H1 (cell line): ENCODE results near the gene NUDT19. TPM values are rescaled to one million over a fixed set of nuclear protein-coding genes. Genes with fewer than 3 reads are reported as not detected.

ENCODE experiments used
- CTCF ChIA-PET: fragments of 300-600 bp; sonication (Branson Sonifier 250); formaldehyde crosslinking; loops from one replicate; lab custom pipeline; 2021; ENCODE audit not compliant: partially characterized antibody; lab: Charles Lee
- POLR2A ChIA-PET: fragments of 300-600 bp; sonication (Branson Sonifier 250); formaldehyde crosslinking; loops from one replicate; lab custom pipeline; 2021; ENCODE audit warnings: inconsistent platforms; ENCODE audit not compliant: partially characterized antibody; lab: Charles Lee
- DNase-seq, 2 experiments: peaks; one replicate each; pipeline versions ENCODE4 v3.0.0 to v3.0.0-alpha.2; 2010 to 2022; ENCODE audit warnings: low spot score in 2 of 2, low read depth in 1 of 2, mixed read lengths in 1 of 2
- FAIRE-seq: peaks from 2 replicates; lab custom pipeline; 2011; peaks lifted over from hg19 to GRCh38; lab: Jason Lieb, UNC
- H2AFZ ChIP-seq: 2 replicates; pipeline ENCODE4 v1.8.1; 2012; ENCODE audit warnings: low read length, inconsistent platforms
- H2AK5ac ChIP-seq: 2 replicates; pipeline ENCODE4 v1.6.1; 2013; ENCODE audit warnings: low read depth, low read length
- H2BK120ac ChIP-seq: replicated peaks from 2 replicates; pipeline ENCODE3; 2013; ENCODE audit warnings: low read depth, low read length, inconsistent platforms
- H2BK12ac ChIP-seq: 2 replicates; pipeline ENCODE4 v1.6.1; 2013; ENCODE audit warnings: low read depth, low read length
- H2BK15ac ChIP-seq: 2 replicates; pipeline ENCODE4 v1.6.1; 2013; ENCODE audit warnings: low read length
- H2BK20ac ChIP-seq: 2 replicates; pipeline ENCODE4 v1.6.1; 2013; ENCODE audit warnings: low read length
- H2BK5ac ChIP-seq: 2 replicates; pipeline ENCODE4 v1.6.1; 2013; ENCODE audit warnings: low read depth, low read length
- H3K14ac ChIP-seq: 2 replicates; pipeline ENCODE4 v1.6.1; 2013; ENCODE audit warnings: inconsistent platforms; ENCODE audit not compliant: insufficient read length
- H3K18ac ChIP-seq: 2 replicates; pipeline ENCODE4 v1.6.1; 2013; ENCODE audit warnings: low read length; ENCODE audit errors: extremely low read depth
- H3K23ac ChIP-seq: 2 replicates; pipeline ENCODE4 v1.6.1; 2013; ENCODE audit warnings: inconsistent platforms; ENCODE audit not compliant: insufficient read length
- H3K23me2 ChIP-seq: 2 replicates; pipeline ENCODE4 v1.6.1; 2013; ENCODE audit warnings: low read depth, low read length
- H3K27ac ChIP-seq: 2 replicates; pipeline ENCODE4 v1.6.1; 2011; ENCODE audit warnings: low read depth, low read length, inconsistent platforms
- H3K27me3 ChIP-seq, 4 experiments: replicated peaks in 1 of 4; 1 replicate in 1 of 4; 2 replicates in 3 of 4; pipeline versions ENCODE4 v1.6.1 to v1.8.1; 2011 to 2013; ENCODE audit warnings: low read length in 3 of 4, mild to moderate bottlenecking in 3 of 4, inconsistent platforms in 2 of 4, mixed read lengths in 2 of 4, moderate library complexity in 1 of 4; ENCODE audit not compliant: control insufficient read depth in 3 of 4, insufficient read depth in 3 of 4; ENCODE audit errors: extremely low read depth in 1 of 4
- H3K36me3 ChIP-seq, 4 experiments: 2 replicates each; pipeline versions ENCODE4 v1.6.1 to v1.8.1; 2011 to 2013; ENCODE audit warnings: mild to moderate bottlenecking in 4 of 4, low read length in 3 of 4, moderate library complexity in 2 of 4, control low read depth in 1 of 4, inconsistent platforms in 1 of 4; ENCODE audit not compliant: insufficient read depth in 4 of 4, control insufficient read depth in 2 of 4
- H3K4ac ChIP-seq: replicated peaks from 2 replicates; pipeline ENCODE3; 2013; ENCODE audit warnings: low read length, low read depth, mixed read lengths, inconsistent platforms; ENCODE audit not compliant: insufficient read length
- H3K4me1 ChIP-seq, 4 experiments: replicated peaks in 1 of 4; 1 replicate in 1 of 4; 2 replicates in 3 of 4; pipeline versions ENCODE4 v1.6.1 to v1.8.1; 2011 to 2013; ENCODE audit warnings: low read length in 3 of 4, inconsistent platforms in 2 of 4, mixed read lengths in 1 of 4; ENCODE audit not compliant: insufficient read depth in 4 of 4, control insufficient read depth in 3 of 4
- H3K4me2 ChIP-seq, 2 experiments: 2 replicates each; pipeline versions ENCODE4 v1.6.1 to v1.8.1; 2011 to 2013; ENCODE audit warnings: low read depth in 2 of 2, low read length in 2 of 2, control low read depth in 1 of 2, inconsistent platforms in 1 of 2, mild to moderate bottlenecking in 1 of 2; ENCODE audit not compliant: insufficient read depth in 1 of 2
- H3K4me3 ChIP-seq, 4 experiments: fragments of 200-600, 300-600 bp in 1 of 4; sonication (generic), shearing (Covaris generic), sonication (Bioruptor Twin) in 1 of 4; 2 replicates each; pipeline versions ENCODE4 v1.5.1 to v1.8.1; 2011 to 2016; ENCODE audit warnings: low read length in 4 of 4, low read depth in 3 of 4, control low read depth in 2 of 4, inconsistent platforms in 2 of 4, mild to moderate bottlenecking in 2 of 4, mixed read lengths in 1 of 4, moderate library complexity in 1 of 4; ENCODE audit not compliant: insufficient read depth in 2 of 4; ENCODE audit errors: extremely low read depth in 1 of 4
- H3K56ac ChIP-seq: replicated peaks from 2 replicates; pipeline ENCODE3; 2013; ENCODE audit warnings: low read depth, mild to moderate bottlenecking, mixed read lengths, low read length, inconsistent platforms; ENCODE audit not compliant: insufficient read length
- H3K79me1 ChIP-seq: 2 replicates; pipeline ENCODE4 v1.6.1; 2013; ENCODE audit warnings: low read depth, low read length, control low read depth
- H3K79me2 ChIP-seq, 2 experiments: 2 replicates each; pipeline versions ENCODE4 v1.6.1 to v1.8.1; 2012 to 2013; ENCODE audit warnings: low read length in 2 of 2, mild to moderate bottlenecking in 2 of 2, inconsistent platforms in 1 of 2; ENCODE audit not compliant: insufficient read depth in 2 of 2, control insufficient read depth in 1 of 2
- H3K9ac ChIP-seq, 4 experiments: replicated peaks in 1 of 4; 1 replicate in 1 of 4; 2 replicates in 3 of 4; pipeline versions ENCODE4 v1.6.1 to v1.8.1; 2011 to 2013; ENCODE audit warnings: low read depth in 3 of 4, low read length in 3 of 4, control low read depth in 2 of 4, mild to moderate bottlenecking in 2 of 4, moderate library complexity in 2 of 4, inconsistent platforms in 1 of 4; ENCODE audit errors: extremely low read depth in 1 of 4
- H3K9me3 ChIP-seq, 2 experiments: 2 replicates each; pipeline versions ENCODE4 v1.6.1 to v1.8.1; 2012 to 2013; ENCODE audit warnings: mild to moderate bottlenecking in 2 of 2, moderate library complexity in 2 of 2, control low read depth in 1 of 2, inconsistent platforms in 1 of 2, low read depth in 1 of 2, low read length in 1 of 2, mixed read lengths in 1 of 2; ENCODE audit not compliant: insufficient read depth in 2 of 2
- H4K20me1 ChIP-seq, 2 experiments: replicated peaks in 1 of 2; 2 replicates each; pipeline versions ENCODE3 to v1.8.1; 2011 to 2013; ENCODE audit warnings: inconsistent platforms in 2 of 2, low read length in 2 of 2, mild to moderate bottlenecking in 1 of 2; ENCODE audit not compliant: insufficient read depth in 2 of 2, control insufficient read depth in 1 of 2
- H4K5ac ChIP-seq: 2 replicates; pipeline ENCODE4 v1.6.1; 2013; ENCODE audit warnings: low read length, low read depth, mixed read lengths, inconsistent platforms; ENCODE audit not compliant: insufficient read length
- H4K8ac ChIP-seq: 2 replicates; pipeline ENCODE4 v1.8.0; 2013; ENCODE audit warnings: mild to moderate bottlenecking, moderate library complexity, low read length, inconsistent platforms; ENCODE audit not compliant: insufficient read depth; ENCODE audit errors: extremely low read depth
- H4K91ac ChIP-seq: replicated peaks from 2 replicates; pipeline ENCODE3; 2013; ENCODE audit warnings: low read length, mixed read lengths, inconsistent platforms; ENCODE audit not compliant: insufficient read length
- SIN3A ChIP-seq, 2 experiments: IDR thresholded peaks in 1 of 2; conservative IDR thresholded peaks in 1 of 2; 2 replicates each; pipeline ENCODE4 v1.6.1; 2011 to 2012; ENCODE audit warnings: low read length in 2 of 2, improper control_type of control experiment in 1 of 2, low read depth in 1 of 2, mild to moderate bottlenecking in 1 of 2
- SP4 ChIP-seq: IDR thresholded peaks from 2 replicates; pipeline ENCODE4 v1.6.1; 2012; ENCODE audit warnings: low read length, inconsistent platforms
- SRF ChIP-seq: IDR thresholded peaks from 2 replicates; pipeline ENCODE4 v1.6.1; 2011; ENCODE audit warnings: mild to moderate bottlenecking, low read depth, low read length, moderate library complexity
- WGBS, 2 experiments: shearing (Covaris generic) in 1 of 2; methylation state at CpG; one replicate each; pipeline versions ENCODE4 v1.1.6 to v1.1.7; 2013 to 2015; ENCODE audit warnings: low lambda C conversion rate in 2 of 2, mixed read lengths in 2 of 2, inconsistent platforms in 1 of 2, low coverage in 1 of 2, missing lambda C conversion rate in 1 of 2; ENCODE audit not compliant: insufficient replicate concordance in 2 of 2, insufficient coverage in 1 of 2, insufficient read length in 1 of 2; ENCODE audit errors: extremely low coverage in 1 of 2, missing lambda C conversion rate in 1 of 2; 5-methylcytosine and 5-hydroxymethylcytosine counted together
- polyA plus RNA-seq, 7 experiments: library from polyadenylated mRNA; depleted of rRNA in 3 of 7; stranded (reverse) in 5 of 7; unstranded in 2 of 7; fragments of >200 nt in 5 of 7; fragments of 200-250 nt in 2 of 7; gene quantifications; 1 replicate in 5 of 7; 2 replicates in 1 of 7; 4 replicates in 1 of 7; pipeline versions ENCODE4 v1.2.1 to v1.2.3, GENCODE V29; 2011 to 2013; ENCODE audit warnings: missing spikeins in 2 of 7, mixed read lengths in 2 of 7
- total RNA-seq: library from RNA; stranded (reverse); fragmentation: NEBNext Ultra II Directional; extraction: Animal tissue kit (Norgen Biotek cat#: 25700); gene quantifications from 2 replicates; pipeline ENCODE4 v1.2.1, GENCODE V29; 2021

NUDT19 gene
- total and polyA plus RNA-seq, 2 of the 8 experiments (the other 6 are each of a cell fraction or from before 2014, with no cell fraction given): 2.0 to 3.3 TPM

- Histone ChIP-seq H3K14ac (no peak overlapping the region), H2AFZ (no peak overlapping the region), H4K5ac (no peak overlapping the region), H2BK5ac (no peak overlapping the region), H2BK15ac (no peak overlapping the region), H4K8ac (no peak overlapping the region), H2BK120ac (no peak overlapping the region), H3K4me1 (peaks cover 8 to 16% (median 11%) of the 10 kb centered on the region in 4 experiments; a peak in 6 of 7 replicates), H3K27me3 (peaks cover 20 to 25% (median 24%) of the 10 kb centered on the region in 4 experiments), H4K91ac (no peak overlapping the region)
- POLR2A ChIA-PET: interaction anchor here (0.9 to 1.0 kb wide), 2 partner anchors 20 to 152 kb away, joined by 3 to 4 read pairs; no protein-coding TSS in a partner anchor
- WGBS, 2 experiments: 84% methylated on average over 3 of the region's 3 CpGs; no CpG with 5 or more reads in 1 of the 2 experiments
- DNase-seq: no peak
- TF ChIP-seq SRF (no peak), SIN3A (conservative IDR thresholded peaks at IDR 0.05 in 1 of 2, IDR thresholded peaks at IDR 0.05 in 1 of 2; ENCODE audit: low read depth in 1 of 2, low read length in 2 of 2) (no peak), SP4 (no peak)
- TF ChIP-seq, all 59 proteins: peak for 0
- Histone ChIP-seq H3K18ac (no peak overlapping the region), H3K27ac (no peak overlapping the region), H3K4ac (no peak overlapping the region), H3K9me3 (no peaks in the 10 kb centered on the region; a peak in 1 of 4 replicates), H3K79me2 (peaks cover 6 to 63% of the 10 kb centered on the region in 2 experiments; a peak in 3 of 4 replicates), H3K23me2 (peaks cover 14% of the 10 kb centered on the region; the same call in 1 of the 2 replicates), H4K20me1 (peaks cover 10 to 21% of the 10 kb centered on the region in 2 experiments), H2BK20ac (no peak overlapping the region), H3K56ac (no peak overlapping the region), H3K23ac (no peak overlapping the region), H2BK12ac (no peak overlapping the region), H2AK5ac (no peak overlapping the region), H3K79me1 (peaks cover 26% of the 10 kb centered on the region), H3K4me2 (peak overlapping the region in 1 of 2 experiments; percentile 91; a peak in 1 of 4 replicates), H3K36me3 (peaks cover 0 to 6% (median 0%) of the 10 kb centered on the region in 4 experiments; a peak in 1 of 8 replicates), H3K9ac (no peak overlapping the region), H3K4me3 (no peak overlapping the region)
- no peak for FAIRE-seq
- CTCF ChIA-PET: interaction anchor here (1.5 to 1.8 kb wide), 3 partner anchors 9 to 42 kb away, joined by 3 to 5 read pairs (median 3); no protein-coding TSS in a partner anchor
Measured at GRCh38 chr19:32672841-32673240, 18.8 kb upstream of the NUDT19 start.
